ENCODE measurements around the gene MAMDC4. TPM values are rescaled to one million over a fixed set of nuclear protein-coding genes. Genes with fewer than 3 reads are reported as not detected.

The MAMDC4 gene
- total and polyA plus RNA-seq, 2 of the 13 experiments (the other 11 are each of a cell fraction or from before 2014, with no cell fraction given) = 6.0 to 6.8 TPM

DNA sequence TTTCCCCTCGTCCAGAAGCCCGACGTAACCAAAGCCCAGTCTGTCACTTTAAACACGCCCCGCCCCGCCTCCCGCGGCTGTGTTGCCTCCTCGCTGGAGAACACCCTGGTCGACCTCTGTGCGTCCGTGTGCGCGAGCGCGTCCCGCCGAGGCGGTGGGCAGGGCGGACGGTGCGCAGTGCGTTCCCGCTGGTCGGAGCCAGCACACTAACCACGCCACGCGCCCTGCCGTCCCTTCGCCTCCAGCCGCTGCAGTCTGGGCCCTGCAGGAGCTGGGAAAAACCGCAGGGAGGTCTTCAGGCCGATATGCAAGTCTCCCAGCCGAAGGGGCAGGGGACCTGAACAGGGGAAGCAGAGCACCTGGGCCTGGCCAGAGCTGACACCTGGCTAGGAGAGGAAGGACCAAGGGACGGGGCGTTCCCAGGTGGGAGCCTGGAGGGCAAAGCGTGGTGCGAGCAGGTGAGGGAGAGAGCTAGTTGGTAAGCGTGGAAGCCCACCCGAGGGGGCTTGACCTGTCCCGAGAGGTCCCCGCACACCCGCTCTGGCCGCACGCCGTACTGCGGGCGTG, 4.2 kb upstream of the MAMDC4 start (continued):
- TF ChIP-seq BORCS8-MEF2B (CRISPR knock-in tag; IDR thresholded peaks at IDR 0.05) (peak; percentile 78), UBTF (CRISPR knock-in tag; IDR thresholded peaks at IDR 0.05) (peak; percentile 92), ONECUT2 (CRISPR knock-in tag; IDR thresholded peaks at IDR 0.05) (no peak), GABPA (IDR thresholded peaks at IDR 0.05; ENCODE audit: low read depth, low read length) (no peak), GABPA (CRISPR knock-in tag; IDR thresholded peaks at IDR 0.05; ENCODE audit: low read depth) (no peak), CBX5 (CRISPR knock-in tag; IDR thresholded peaks at IDR 0.05; ENCODE audit: borderline replicate concordance) (no peak), PRMT3 (CRISPR knock-in tag; IDR thresholded peaks at IDR 0.05; ENCODE audit: borderline replicate concordance, low read depth) (no peak), MED13 (CRISPR knock-in tag; IDR thresholded peaks at IDR 0.05) (peak; percentile 34; the same call in 1 of the 2 replicates), HCFC1 (IDR thresholded peaks at IDR 0.05; ENCODE audit: low read depth, low read length) (no peak), RFX3 (CRISPR knock-in tag; IDR thresholded peaks at IDR 0.05) (no peak), ATF7-NPFF (CRISPR knock-in tag; IDR thresholded peaks at IDR 0.05; ENCODE audit: low read depth) (peak; percentile 77), STAG1 (CRISPR knock-in tag; IDR thresholded peaks at IDR 0.05) (no peak), ELF3 (CRISPR knock-in tag; IDR thresholded peaks at IDR 0.05) (no peak; the same call in 1 of the 2 replicates), HNRNPK (IDR thresholded peaks at IDR 0.05; ENCODE audit: low read depth, low read length, poor library complexity, severe bottlenecking) (peak; percentile 1), LCORL (IDR thresholded peaks at IDR 0.05) (no peak), LCORL (CRISPR knock-in tag; IDR thresholded peaks at IDR 0.05) (no peak), MAZ (IDR thresholded peaks at IDR 0.05; ENCODE audit: borderline replicate concordance, low read depth, low read length) (no peak), MAZ (CRISPR knock-in tag; IDR thresholded peaks at IDR 0.05; ENCODE audit: low read depth) (0 out of 2 replicates have a peak, but pooled peaks have one; percentile 45), ZNF773 (CRISPR knock-in tag; IDR thresholded peaks at IDR 0.05; ENCODE audit: borderline replicate concordance) (no peak; the same call in 1 of the 2 replicates), KLF13 (CRISPR knock-in tag; IDR thresholded peaks at IDR 0.05) (no peak), HOXA7 (CRISPR knock-in tag; IDR thresholded peaks at IDR 0.05) (no peak), FOXP4 (CRISPR knock-in tag; IDR thresholded peaks at IDR 0.05) (peak; percentile 43; the same call in 1 of the 2 replicates), ZNF510 (CRISPR knock-in tag; IDR thresholded peaks at IDR 0.05; ENCODE audit: low read depth) (no peak; the same call in 1 of the 2 replicates)
- TF ChIP-seq, protein P1, sequence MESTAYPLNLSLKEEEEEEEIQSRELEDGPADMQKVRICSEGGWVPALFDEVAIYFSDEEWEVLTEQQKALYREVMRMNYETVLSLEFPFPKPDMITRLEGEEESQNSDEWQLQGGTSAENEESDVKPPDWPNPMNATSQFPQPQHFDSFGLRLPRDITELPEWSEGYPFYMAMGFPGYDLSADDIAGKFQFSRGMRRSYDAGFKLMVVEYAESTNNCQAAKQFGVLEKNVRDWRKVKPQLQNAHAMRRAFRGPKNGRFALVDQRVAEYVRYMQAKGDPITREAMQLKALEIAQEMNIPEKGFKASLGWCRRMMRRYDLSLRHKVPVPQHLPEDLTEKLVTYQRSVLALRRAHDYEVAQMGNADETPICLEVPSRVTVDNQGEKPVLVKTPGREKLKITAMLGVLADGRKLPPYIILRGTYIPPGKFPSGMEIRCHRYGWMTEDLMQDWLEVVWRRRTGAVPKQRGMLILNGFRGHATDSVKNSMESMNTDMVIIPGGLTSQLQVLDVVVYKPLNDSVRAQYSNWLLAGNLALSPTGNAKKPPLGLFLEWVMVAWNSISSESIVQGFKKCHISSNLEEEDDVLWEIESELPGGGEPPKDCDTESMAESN (CRISPR knock-in tag; conservative IDR thresholded peaks at IDR 0.05) = peak; percentile 79
- TF ChIP-seq, protein P2, sequence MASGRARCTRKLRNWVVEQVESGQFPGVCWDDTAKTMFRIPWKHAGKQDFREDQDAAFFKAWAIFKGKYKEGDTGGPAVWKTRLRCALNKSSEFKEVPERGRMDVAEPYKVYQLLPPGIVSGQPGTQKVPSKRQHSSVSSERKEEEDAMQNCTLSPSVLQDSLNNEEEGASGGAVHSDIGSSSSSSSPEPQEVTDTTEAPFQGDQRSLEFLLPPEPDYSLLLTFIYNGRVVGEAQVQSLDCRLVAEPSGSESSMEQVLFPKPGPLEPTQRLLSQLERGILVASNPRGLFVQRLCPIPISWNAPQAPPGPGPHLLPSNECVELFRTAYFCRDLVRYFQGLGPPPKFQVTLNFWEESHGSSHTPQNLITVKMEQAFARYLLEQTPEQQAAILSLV (CRISPR knock-in tag; IDR thresholded peaks at IDR 0.05; ENCODE audit: borderline replicate concordance) = 0 out of 2 replicates have a peak, but pooled peaks have one; percentile 3
